ENCODE data around the gene STX19.

The STX19 gene

DNA sequence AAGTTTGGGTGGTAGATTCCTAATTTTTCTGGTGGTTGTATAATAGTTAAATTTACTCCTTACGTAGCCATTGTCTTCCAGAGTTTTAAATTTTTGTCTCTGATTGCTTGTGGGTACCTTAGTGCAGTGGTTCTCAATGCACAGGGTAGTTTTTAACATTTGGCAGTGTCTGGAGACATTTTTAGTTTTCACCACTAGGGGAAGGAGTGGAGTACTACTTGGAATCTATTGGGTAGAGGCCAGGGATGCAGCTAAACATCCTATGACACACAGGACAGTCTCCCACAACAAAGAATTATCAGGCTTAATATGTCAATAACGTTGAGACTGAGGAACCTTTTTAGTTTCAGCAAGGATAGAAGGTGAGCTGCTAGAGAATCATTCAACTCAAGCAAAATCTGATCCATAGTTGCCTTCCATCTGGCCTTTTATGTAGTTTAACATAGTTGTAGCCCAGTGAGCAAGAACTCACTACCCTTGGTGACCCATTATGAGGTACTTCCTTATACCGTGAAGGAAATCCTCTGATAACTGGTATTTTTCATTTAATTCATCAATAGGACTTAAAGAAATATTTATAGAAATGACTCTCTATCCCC is 8.6 kb upstream of the STX19 start:
- DNase-seq (ENCODE audit: low spot score) = peak; percentile 37

DNA sequence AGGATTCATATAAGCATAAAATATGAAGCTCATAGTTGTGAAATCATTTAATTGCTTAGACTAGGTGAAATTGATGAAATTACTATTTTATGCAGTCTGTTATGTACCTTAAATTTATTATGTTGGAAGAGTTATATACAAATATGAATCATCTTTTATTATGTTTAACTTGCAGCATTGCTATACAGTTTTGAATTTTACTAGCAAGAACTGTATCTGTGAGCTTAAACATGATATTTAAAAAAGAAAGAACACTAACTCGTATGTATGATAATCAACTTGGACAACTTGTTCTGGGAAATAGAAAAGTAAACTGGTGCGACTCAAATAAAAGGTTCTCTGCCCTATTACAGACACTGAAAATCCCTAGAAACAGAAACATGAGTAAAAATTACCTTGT is 1.8 kb downstream of the STX19 start:
- DNase-seq (ENCODE audit: low spot score) = no peak

DNA sequence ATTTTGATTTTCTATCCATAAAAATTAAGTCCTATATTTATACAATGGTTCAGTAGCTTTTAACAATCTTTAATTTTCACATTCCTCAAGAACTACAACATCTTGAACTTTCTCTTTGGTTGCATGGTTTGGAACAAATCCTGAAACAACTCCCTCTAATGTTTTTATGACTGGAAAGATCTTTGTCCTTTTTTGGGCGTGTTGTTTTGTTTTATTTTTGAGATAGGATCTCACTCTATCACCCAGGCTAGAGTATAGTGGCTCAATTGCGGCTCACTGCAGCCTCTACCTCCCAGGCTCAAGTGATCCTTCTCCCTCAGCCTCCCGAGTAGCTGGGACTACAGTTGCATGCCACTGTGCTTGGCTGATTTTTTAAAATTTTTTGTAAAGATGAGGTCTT is 4.0 kb downstream of the STX19 start:
- DNase-seq (ENCODE audit: low spot score) = no peak

DNA sequence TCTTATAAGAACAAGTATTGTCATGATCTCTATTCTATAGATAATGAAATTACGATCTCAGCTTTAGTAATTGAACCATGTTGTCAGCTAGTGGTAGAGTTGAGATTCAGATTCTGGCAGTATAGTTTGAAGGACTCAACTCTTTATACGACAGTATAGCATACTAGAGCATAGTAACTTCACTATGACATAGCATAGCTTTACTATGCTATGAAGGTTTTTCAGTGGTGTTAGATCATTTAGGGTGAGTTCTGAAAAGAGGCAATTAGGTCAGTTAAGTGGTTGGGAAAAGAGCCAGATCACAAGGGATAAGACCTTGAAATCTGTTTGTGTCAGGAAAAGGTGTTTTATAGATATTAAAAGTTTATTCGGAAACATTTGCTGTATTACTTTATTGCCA is 8.1 kb downstream of the STX19 start:
- no peak for DNase-seq (ENCODE audit: low spot score)

DNA sequence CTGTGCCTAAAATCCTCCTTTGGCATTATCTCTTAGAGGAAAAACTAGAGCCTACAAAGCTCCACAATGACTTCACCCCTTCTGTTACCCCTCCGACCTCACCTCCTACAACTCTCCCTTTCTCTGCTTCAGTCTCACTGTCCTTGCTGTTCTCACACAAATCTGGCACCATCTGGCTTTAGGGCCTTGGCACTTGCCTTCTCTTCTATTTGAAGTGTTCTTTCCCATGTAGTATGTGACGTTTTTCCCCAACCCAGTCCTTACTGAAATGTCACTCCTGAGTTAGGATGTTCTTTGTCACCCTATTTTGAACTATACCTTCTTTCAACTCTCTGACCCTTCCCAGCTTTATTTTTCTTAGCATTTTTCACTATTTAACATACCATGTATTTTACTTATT is 8.7 kb downstream of the STX19 start:
- DNase-seq (ENCODE audit: low spot score) = no peak

DNA sequence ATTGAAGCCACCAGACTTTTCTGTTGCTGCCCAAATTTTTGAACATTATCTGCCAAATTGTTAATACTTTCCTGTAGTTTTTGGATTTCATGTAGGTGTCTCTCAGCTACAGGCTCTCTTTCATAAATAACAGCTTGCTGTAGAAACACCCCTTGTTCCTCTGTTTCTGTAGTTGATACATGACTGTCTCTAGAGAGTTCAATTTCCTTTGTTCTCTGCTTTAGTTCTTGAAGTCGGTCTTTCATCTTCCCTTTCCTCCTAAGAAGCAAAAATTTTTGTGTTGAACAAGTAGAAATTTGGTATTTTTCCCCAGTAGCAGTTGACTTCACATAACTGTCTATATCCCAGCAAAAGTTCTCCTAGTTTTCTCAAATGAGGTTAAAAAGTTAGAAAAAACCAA is 13.4 kb downstream of the STX19 start:
- DNase-seq (ENCODE audit: low spot score) = no peak

DNA sequence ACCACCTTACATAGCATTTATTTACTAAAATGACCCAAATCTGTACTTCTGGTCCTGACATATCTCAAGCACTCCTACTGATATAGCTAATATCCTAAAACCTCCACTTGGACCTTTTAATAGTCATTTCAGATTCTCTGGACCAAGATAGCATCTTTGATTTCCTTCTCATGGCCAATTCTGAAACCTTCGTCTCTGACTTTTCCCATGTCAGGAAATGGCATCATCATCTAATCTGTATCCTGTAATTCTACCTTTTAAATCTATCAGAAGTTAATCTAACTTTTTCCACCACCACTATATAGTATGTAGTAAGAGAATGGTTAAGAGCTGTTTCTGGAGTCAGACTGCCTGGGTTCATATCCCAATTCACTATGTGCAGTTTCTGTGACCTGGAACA is 16.2 kb downstream of the STX19 start:
- no peak for DNase-seq (ENCODE audit: low spot score)

DNA sequence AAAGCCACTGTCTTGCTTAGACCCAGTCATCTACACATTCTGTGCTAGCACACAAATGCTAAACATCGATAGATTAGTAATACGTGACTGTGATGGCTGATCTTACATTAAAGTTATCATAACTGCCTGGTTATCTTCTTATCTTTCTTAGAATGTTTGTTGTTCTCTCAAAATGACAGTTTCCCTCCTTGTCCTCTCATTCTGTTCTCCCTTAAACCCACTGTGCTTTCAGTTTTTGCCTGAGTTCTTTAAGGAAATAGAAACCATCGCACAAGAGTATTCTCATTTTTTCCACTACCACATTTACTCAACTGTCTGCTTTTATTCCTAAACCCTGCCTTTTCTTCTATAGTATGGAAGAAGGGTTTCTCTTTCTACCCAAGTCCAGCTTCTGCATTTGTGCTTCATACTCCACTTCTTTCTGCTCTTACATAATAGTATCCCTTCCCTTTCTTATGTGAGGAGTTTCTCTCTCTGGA is 17.1 kb downstream of the STX19 start:
- DNase-seq (ENCODE audit: low spot score) = no peak

DNA sequence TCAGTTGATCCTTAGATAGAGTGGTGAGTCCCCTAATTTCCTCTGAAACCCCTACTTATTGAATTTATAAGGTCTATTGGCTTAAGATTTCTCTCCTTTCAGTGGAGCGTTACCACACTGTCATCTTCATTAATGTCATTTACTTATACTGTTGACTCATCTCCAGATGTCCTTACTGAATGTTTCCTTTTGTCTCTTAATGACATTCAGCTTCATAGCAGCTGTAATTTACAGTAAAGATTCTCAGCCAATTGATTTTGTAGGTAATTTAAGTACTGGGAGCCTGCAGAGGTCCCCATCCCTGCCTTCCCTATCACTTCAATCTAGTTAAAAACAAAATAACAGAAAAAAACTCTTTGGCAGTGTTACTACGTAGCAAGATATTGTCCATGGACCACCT is 18.8 kb downstream of the STX19 start:
- no peak for DNase-seq (ENCODE audit: low spot score)

DNA sequence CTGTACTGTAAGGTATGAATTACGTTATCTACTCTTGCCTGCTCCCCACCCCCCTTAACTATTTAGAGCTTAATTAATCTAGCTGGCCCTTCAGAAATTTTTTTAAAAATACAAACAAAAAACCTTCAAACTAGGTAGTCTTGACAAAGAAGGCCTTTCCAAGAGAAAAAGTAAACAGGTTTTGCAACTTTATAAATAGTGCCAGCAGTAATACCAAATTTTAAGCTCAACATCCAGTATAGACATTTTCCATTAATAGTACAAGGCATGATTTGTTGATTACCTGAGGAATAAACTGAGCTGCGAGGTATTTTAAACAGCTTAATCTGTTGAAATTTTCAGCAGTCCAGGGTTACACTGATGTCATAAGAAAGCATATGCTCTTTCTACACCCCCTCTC is 20.1 kb downstream of the STX19 start:
- no peak for DNase-seq (ENCODE audit: low spot score)

DNA sequence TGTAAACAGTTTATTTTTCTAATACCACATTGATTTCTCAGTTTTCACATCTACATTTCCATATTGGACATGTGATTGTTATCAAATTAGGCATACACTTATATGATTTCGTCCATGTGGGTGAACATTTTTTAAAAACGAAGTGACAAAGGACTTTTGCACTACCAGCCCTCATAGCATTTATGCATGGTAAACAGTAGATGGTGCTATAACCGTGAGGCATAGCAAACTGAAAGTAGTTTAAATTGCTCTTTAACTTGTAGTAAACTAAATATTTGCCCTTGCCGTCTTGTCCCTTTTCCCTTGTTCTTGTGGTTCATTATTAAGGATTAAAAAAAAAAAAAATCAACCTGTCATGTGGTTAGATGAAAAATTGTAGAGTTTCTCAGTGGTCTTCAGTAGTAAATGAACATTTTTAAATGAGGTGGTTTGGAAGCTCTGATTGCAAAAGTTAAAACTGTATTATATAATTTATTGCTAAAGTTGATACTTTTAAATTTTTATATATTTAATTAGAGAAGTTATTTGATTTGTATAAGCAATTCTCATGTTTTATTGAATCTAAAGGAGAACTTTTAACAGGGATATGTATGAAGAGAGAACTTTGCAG is 24.0 kb downstream of the STX19 start:
- peak; percentile 46 for DNase-seq (ENCODE audit: low spot score)

DNA sequence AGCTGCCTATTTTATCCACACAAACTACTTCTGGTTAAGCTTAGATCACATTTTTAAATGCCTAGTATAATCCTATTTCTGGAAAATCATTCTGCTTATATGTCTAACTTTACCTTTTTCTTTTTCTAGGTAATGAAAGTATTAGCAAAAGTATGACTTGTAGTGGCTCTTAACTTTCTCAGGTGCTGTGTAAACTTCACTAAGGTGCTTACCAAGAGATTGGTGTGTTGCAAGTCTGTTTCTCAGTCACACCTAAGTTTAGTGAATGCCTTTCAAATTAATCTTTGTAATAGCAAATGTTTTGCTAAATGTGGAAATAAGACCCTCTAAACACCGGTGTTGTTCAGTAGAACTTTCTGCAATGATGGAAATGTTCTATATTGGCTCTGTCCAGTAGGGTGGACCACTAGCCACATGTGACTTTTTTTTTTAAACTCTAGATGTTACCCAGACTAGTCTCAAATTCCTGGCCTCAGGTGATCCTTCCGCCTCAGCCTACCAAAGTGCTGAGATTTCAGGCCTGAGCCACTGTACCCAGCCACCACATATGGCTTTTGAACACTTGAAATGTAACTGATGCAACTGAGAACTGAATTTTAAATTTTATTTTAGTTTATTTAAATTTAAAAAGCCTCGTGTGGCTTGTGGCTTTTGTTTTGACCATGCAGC is 26.4 kb downstream of the STX19 start:
- DNase-seq (ENCODE audit: low spot score) = no peak

DNA sequence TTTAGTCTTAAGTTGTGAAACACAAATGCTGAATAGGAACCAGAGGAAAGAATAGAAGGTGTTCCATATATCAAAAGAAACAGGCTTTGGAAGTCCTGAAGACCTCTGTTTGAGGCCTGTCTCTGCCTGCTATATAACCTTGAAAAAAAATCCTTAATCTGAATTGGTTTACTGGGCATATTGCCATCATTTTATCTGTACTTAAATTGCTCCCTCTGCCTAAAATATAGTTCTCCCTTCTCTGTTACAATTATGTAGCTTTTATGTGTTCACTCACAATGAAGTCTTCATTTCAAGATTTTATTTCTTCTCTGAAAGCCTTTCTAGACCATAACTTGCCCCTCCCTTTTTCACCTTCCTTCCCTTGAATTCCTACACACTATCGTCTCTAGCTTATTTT is 27.2 kb downstream of the STX19 start:
- DNase-seq (ENCODE audit: low spot score) = no peak

DNA sequence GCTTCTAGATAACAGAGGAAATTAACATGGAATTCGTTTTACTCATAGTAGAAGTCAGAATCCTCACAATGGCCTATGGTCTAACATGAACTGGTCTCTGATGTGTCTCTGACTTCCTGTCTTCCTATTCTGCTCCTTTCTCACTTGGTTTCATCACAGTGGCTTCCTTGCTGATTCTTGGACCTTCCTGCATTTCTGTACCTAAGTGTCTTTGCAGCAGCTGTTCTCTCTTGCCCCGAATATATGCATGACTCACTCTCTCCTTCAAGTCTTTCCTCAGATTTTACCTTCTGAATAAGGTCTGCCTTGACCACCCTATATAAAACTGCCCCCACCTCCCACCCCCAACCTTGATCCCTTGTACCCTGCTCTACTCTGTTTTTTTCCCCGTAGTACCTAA is 34.3 kb downstream of the STX19 start:
- DNase-seq (ENCODE audit: low spot score) = no peak

DNA sequence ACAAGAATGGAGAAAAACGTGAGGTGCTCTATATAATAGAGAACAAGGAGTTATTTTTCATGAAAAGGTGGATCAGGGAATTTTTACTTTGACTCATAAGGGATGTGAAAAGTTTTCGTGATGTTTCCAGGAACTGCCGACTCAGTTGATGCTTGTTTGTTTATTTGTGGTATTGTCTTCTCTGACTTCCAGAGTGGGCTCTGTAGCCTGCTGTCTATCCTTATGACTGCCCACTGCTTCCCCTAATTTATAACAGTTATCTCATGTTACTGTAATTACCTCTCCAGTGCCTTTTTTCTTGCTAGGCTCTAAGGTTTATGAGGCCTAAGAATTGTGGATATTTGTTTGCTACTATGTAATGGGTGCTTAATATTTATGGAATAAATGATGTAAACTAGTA is 36.2 kb downstream of the STX19 start:
- no peak for DNase-seq (ENCODE audit: low spot score)

DNA sequence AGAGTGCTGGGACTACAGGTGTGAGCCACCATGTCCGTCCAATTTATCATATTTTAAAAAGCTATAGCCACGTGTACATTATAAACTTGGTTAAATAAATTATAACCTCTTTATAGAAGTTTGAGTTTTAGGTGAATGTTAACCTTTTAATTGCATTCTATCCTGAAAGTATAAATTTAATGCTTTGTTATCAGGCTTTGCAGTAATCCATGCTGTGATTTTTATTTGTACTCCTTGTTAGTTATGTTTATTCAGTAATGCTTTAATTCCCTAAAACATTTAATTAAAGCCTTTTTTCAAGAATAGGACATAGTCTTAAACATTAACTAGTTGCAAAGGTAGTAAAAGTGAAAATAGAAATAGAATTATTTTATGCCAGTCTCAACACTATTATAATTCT is 36.8 kb downstream of the STX19 start:
- DNase-seq (ENCODE audit: low spot score) = no peak

DNA sequence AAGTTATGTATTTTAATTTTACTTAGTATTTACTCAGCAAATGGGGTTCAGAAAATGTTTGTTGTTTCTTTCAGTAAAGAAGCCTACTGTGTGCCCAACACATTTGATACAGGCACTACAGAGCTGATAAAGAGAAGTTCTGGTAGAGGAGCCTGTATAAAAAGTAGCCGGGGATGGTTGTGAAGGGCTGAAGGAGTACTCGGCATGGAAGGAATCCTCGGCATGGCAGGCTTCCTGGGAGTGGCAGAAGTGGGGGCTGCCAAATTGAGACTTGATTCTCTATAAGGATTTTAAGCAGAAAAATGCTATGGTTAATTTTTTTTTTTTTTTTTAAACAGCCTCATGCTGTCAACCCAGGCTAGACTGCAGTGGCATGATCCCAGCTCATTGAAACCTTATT is 39.2 kb downstream of the STX19 start:
- no peak for DNase-seq (ENCODE audit: low spot score)

DNA sequence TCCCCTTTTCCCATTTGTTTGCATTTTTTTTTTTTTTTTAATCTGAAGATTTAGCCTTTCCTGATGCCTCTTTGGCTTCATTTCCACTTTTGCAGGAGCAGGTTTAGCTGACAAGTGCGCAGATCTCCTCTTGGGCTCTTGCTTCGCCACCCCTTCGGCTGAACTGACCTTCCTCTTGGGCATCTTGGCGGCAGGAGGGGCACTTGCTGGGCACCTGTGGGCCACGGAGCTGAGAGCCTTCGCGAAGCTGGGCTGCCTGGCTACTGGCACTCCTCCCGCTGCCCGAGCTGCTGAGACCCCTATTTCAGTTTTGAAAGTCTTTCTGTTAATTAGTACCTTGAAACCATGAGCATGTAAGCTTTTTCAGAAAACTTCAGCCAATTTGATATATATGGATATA is 39.6 kb downstream of the STX19 start:
- peak; percentile 20 for DNase-seq (ENCODE audit: low spot score)

DNA sequence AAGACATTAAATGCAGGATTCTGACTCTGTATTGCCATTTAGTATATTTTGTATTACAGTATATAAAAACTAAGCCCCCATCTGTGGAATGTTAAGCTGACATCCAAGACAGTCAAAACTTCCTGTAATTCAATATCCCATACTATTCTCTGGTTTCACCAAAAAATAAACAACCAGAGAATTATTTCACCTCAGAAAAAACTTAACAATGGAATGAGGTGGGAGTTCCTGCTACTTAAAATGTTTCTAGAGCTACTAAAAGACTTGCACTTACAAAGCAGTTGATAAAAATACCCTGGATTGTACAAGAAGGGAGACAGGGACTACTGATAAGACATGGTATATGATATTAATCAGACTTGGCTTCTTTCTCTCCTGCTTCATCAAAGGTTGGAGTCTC is 40.1 kb downstream of the STX19 start:
- no peak for DNase-seq (ENCODE audit: low spot score)

DNA sequence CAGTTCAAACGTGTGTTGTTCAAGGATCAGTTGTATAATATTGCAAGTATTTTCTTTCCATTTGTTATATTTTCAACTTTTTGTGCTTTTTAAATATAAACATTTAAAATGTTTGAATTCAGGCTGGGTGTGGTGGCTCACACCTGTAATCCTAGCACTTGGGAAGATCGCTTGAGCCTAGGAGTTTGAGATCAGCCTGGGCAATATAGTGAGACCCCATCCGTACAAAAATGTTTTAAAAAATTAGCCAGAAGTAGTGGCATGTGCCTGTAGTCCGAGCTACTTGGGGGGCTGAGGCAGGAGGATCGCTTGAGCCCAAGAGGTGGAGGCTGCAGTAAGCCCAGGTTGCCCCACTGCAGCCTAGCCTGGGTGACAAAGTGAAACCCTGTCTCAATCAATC is 43.8 kb downstream of the STX19 start:
- no peak for DNase-seq (ENCODE audit: low spot score)

DNA sequence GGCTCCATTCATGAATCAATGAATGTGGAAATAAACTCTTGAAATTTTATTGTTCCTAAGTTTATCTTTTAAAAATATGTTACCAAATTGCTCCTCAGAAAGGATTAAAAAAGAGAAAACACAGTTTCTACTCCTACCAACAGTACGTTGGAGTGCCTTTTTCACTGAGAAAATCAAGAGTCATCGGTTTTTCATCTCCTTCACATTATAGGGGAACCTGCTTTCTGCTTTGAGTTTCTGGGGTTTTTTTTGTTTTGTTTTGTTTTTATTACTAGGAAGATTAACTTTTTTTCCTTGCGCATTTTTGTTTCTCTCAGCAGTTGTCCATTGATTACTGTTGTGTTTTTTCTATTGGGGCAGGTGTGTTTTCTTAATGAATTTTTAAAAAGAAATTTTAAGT is 45.0 kb downstream of the STX19 start:
- no peak for DNase-seq (ENCODE audit: low spot score)

DNA sequence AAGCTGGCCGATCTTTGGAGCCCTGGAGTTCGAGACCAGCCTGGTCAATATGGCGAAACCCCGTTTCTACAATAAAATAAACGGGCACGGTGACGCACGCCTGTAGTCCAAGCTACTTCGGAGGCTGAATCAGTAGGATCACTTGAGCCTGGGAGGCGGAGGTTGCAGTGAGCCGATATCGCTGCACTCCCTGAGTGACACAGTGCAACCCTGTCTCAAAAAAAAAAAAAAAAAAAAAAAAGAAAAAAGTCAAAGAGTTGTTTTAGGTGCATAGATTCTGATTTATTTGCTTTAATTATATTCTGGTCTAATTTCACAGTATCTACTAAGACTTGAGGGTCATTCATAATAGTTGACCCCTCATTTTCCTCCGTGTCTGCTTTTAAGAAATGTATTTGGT is 46.7 kb downstream of the STX19 start:
- DNase-seq (ENCODE audit: low spot score) = no peak

DNA sequence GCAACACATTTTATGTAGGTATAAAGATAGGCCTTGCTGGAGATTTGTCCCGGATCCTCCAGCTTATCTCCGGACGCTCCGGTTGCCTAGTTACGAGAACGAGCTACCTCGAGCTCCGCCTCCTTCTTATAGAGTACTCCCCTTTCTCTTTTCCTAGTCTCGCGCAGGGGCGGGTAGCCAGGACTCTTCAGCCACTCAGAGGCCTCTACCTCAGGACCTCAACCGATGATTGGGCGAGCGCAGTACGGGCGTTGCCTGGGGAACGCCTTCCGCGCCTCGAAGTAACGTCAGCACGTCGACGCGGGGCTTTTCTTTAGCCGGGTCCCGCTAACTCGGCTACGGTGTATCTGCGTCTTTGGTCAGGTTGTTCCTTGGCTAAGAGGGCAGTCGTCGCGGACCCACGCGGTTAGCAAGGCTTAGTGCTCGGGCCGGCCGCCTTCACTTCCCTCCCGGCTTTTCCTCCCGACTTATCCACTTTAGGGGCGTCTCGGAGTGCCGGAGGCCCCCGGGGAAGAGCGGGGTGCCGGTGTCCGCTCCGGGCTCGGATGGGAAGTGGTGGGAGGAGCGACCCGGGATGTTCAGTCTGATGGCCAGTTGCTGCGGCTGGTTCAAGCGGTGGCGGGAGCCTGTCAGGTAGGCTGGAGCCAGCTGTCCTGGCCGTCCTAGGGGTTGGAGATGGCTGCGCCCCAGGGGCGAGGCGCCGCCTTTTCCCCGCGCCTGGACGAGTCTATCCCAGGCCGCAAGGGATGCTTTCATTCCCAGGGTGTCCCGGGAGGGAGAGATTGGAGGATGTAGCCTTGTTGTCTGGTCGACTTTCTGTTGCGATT is 48.3 kb downstream of the STX19 start, which contains the start of gene ARL13B:
Gene ARL13B (plus strand): TSS at position 306 of the 827 bp plus-strand sequence. CDS start 269 bp downstream, at position 575.
- peak; percentile 94 for DNase-seq (ENCODE audit: low spot score)

Data from D341Med (cell line).